Glutamatergic neuron (in vitro differentiated cells): ENCODE data around the gene HIPK3. TPM values are rescaled to one million over a fixed set of nuclear protein-coding genes. Genes with fewer than 3 reads are reported as not detected.

ENCODE experiments used
- DNase-seq: peaks from one replicate; pipeline ENCODE4 v3.0.0; 2022
- H3K27ac Mint-ChIP-seq: one replicate; pipeline ENCODE4 v1.8.0; 2020; ENCODE audit warnings: mild to moderate bottlenecking, mixed read lengths, inconsistent platforms; ENCODE audit not compliant: unreplicated experiment
- H3K27me3 Mint-ChIP-seq: one replicate; pipeline ENCODE4 v1.8.0; 2020; ENCODE audit warnings: mild to moderate bottlenecking, moderate library complexity, mixed read lengths, inconsistent platforms; ENCODE audit not compliant: unreplicated experiment
- H3K36me3 Mint-ChIP-seq: one replicate; pipeline ENCODE4 v1.8.0; 2020; ENCODE audit warnings: mild to moderate bottlenecking, mixed read lengths, inconsistent platforms; ENCODE audit not compliant: unreplicated experiment
- H3K4me1 Mint-ChIP-seq: one replicate; pipeline ENCODE4 v1.8.0; 2020; ENCODE audit warnings: mild to moderate bottlenecking, low read depth, mixed read lengths, inconsistent platforms; ENCODE audit not compliant: unreplicated experiment
- H3K4me3 Mint-ChIP-seq: one replicate; pipeline ENCODE4 v1.8.0; 2020; ENCODE audit warnings: mild to moderate bottlenecking, mixed read lengths, inconsistent platforms; ENCODE audit not compliant: unreplicated experiment
- H3K9me3 Mint-ChIP-seq: one replicate; pipeline ENCODE4 v1.8.0; 2020; ENCODE audit warnings: mild to moderate bottlenecking, moderate library complexity, mixed read lengths, inconsistent platforms; ENCODE audit not compliant: unreplicated experiment
- CTCF ChIP-seq: fragments of 200-600 bp; sonication (generic); IDR thresholded peaks from one replicate; pipeline ENCODE4 v1.5.0; 2021; ENCODE audit not compliant: partially characterized antibody, unreplicated experiment
- total RNA-seq: library from RNA; stranded (reverse); fragmentation: NEBNext Ultra II Directional; extraction: Animal tissue kit (Norgen Biotek cat#: 25700); gene quantifications from one replicate; pipeline ENCODE4 v1.2.1, GENCODE V29; 2021; ENCODE audit not compliant: unreplicated experiment

HIPK3 gene
- total RNA-seq, 1 donor from 2014 or later, result 56.5 TPM

DNA sequence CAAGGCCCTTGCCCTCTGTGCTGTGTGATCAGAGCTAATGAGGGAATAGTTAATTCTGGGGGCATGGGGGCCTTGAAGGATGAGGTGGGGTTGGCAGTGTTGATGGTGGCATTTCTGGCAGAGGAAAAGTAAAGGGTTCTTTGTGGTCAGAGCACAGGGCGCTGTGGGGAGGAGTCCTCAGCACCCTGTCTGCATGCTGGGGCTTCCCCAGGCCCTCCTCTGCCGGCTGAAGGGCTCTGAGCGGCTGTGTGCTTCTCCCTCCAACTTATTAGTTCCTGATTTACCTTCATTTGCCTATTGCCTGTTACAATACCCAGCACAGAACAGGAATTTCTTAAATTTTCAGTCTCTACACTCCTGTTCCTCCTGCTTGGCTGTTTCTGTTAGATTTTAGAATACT lies 122.8 kb downstream of the HIPK3 start:
- no peak for DNase-seq
- no peaks in the 10 kb centered on the region for H3K9me3 Mint-ChIP-seq

GRCh38 chr11:33383075-33383919 lies 126.1 kb downstream of the HIPK3 start:
- no peak overlapping the region for H3K4me3 Mint-ChIP-seq
- H3K27me3 Mint-ChIP-seq, result peaks cover 2% of the 10 kb centered on the region
- H3K27ac Mint-ChIP-seq, result no peak overlapping the region
- no peaks in the 10 kb centered on the region for H3K4me1 Mint-ChIP-seq
- no peaks in the 10 kb centered on the region for H3K36me3 Mint-ChIP-seq
- DNase-seq, result no peak
- no peak for TF ChIP-seq CTCF
- H3K9me3 Mint-ChIP-seq, result peaks cover 1% of the 10 kb centered on the region

More for the DNA sequence above, 122.8 kb downstream of the HIPK3 start:
- Mint-ChIP-seq H3K4me3 (no peak overlapping the region), H3K27ac (no peak overlapping the region), H3K4me1 (no peaks in the 10 kb centered on the region), H3K36me3 (no peaks in the 10 kb centered on the region), H3K27me3 (peaks cover 7% of the 10 kb centered on the region)
- no peak for TF ChIP-seq CTCF

GRCh38 chr11:33383920-33384209 lies 126.7 kb downstream of the HIPK3 start:
- no peaks in the 10 kb centered on the region for H3K36me3 Mint-ChIP-seq
- DNase-seq, result no peak
- H3K4me3 Mint-ChIP-seq, result no peak overlapping the region
- no peaks in the 10 kb centered on the region for H3K27me3 Mint-ChIP-seq
- no peaks in the 10 kb centered on the region for H3K4me1 Mint-ChIP-seq
- no peak for TF ChIP-seq CTCF
- peaks cover 1% of the 10 kb centered on the region for H3K9me3 Mint-ChIP-seq
- H3K27ac Mint-ChIP-seq, result no peak overlapping the region

- TF ChIP-seq CTCF, result no peak
- Mint-ChIP-seq H3K27me3 (no peaks in the 10 kb centered on the region), H3K27ac (no peak overlapping the region), H3K9me3 (peaks cover 1% of the 10 kb centered on the region), H3K36me3 (no peaks in the 10 kb centered on the region), H3K4me1 (no peaks in the 10 kb centered on the region), H3K4me3 (no peak overlapping the region)
- no peak for DNase-seq
These were observed 127.0 kb downstream of the HIPK3 start for GRCh38 chr11:33384220-33384619.

- Mint-ChIP-seq H3K36me3 (peaks cover 2% of the 10 kb centered on the region), H3K4me3 (no peak overlapping the region), H3K9me3 (peaks cover 3% of the 10 kb centered on the region), H3K27ac (no peak overlapping the region), H3K27me3 (no peaks in the 10 kb centered on the region), H3K4me1 (no peaks in the 10 kb centered on the region)
- DNase-seq, result no peak
- TF ChIP-seq CTCF, result no peak
These were observed 130.4 kb downstream of the HIPK3 start for GRCh38 chr11:33387581-33387980.
